ENCODE data around the gene KXD1.
"Not testable (repeated sequence)": the region's sequence is repeated elsewhere in the genome, so short reads cannot be mapped to it uniquely, and the experiment has no call there.

The KXD1 gene

DNA sequence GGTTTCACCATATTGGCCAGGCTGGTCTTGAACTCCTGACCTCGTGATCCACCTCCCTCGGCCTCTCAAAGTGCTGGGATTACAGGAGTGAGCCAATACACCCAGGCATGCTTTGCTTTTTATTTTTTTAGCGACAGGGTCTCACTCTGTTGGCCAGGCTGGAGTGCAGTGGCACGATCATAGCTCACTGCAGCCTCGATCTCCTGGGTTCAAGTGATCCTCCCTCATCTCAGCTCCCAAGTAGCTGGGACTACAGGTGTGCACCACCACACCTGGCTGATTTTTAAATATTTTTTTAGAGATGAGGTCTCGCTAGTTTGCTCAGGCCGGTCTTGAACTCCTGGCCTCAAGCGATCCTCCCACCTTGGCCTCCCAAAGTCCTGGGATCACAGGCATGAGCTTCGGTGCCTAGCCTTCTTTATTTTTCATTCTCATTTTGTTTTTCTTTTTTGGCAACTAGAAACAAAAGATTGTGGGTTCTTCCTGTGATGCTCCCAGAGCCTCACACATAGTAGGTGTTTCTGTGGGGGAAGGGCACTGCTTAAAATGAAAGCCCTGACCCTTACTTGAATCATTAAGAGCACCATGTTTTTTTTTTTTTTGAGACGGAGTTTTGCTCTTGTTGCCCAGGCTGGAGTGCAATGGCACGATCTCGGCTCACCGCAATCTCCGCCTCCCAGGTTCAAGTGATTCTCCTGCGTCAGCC, 43.2 kb downstream of the KXD1 start:
- not testable (repeated sequence) for H3K36me3 ChIP-seq (ENCODE audit: control insufficient read depth, insufficient read depth, low read length)
- WGBS, 2 experiments: 93 to 94% methylated on average over 15 of the region's 15 CpGs

DNA sequence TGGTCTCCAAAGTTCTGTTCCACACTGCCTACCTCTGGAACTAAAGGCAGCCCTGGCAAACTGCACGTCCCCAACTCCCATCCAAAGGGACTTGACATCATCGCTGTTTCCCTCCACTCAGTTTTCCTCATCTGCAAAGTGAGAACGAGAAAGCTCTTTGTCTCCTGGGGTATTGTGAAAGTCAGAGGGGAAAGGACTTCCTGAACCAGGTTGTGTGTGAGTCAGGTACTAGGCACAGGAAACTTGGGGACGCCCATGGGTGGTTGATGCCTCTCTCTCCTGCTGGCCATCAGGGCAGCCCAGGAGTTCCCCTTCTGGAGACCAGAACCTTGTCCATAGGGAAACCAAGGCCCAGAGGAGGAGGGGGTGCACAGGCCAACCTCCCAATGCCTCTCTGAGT, 44.2 kb downstream of the KXD1 start:
- Histone ChIP-seq H3K9me3 (ENCODE audit: control insufficient read depth, low read length) (no peaks in the 10 kb centered on the region), H3K27me3 (ENCODE audit: control insufficient read depth, insufficient read depth, low read length, poor library complexity, severe bottlenecking) (peaks cover 71% of the 10 kb centered on the region), H3K4me1 (ENCODE audit: control insufficient read depth, insufficient read depth, low read length) (peaks cover 8% of the 10 kb centered on the region), H3K27ac (ENCODE audit: insufficient read depth, low read depth, low read length, poor library complexity, severe bottlenecking) (no peak overlapping the region), H3K36me3 (ENCODE audit: control insufficient read depth, insufficient read depth, low read length) (no peaks in the 10 kb centered on the region), H3K4me3 (ENCODE audit: insufficient read depth, low read depth, low read length) (no peak overlapping the region)
- 81 to 83% methylated on average over 4 of the region's 4 CpGs for WGBS, 2 experiments

More for the DNA sequence above, 43.2 kb downstream of the KXD1 start:
- not testable (repeated sequence) for H3K4me1 ChIP-seq (ENCODE audit: control insufficient read depth, insufficient read depth, low read length); H3K4me3 ChIP-seq (ENCODE audit: insufficient read depth, low read depth, low read length); H3K27ac ChIP-seq (ENCODE audit: insufficient read depth, low read depth, low read length, poor library complexity, severe bottlenecking); H3K9me3 ChIP-seq (ENCODE audit: control insufficient read depth, low read length)
- peaks cover 68% of the 10 kb centered on the region for H3K27me3 ChIP-seq (ENCODE audit: control insufficient read depth, insufficient read depth, low read length, poor library complexity, severe bottlenecking)

DNA sequence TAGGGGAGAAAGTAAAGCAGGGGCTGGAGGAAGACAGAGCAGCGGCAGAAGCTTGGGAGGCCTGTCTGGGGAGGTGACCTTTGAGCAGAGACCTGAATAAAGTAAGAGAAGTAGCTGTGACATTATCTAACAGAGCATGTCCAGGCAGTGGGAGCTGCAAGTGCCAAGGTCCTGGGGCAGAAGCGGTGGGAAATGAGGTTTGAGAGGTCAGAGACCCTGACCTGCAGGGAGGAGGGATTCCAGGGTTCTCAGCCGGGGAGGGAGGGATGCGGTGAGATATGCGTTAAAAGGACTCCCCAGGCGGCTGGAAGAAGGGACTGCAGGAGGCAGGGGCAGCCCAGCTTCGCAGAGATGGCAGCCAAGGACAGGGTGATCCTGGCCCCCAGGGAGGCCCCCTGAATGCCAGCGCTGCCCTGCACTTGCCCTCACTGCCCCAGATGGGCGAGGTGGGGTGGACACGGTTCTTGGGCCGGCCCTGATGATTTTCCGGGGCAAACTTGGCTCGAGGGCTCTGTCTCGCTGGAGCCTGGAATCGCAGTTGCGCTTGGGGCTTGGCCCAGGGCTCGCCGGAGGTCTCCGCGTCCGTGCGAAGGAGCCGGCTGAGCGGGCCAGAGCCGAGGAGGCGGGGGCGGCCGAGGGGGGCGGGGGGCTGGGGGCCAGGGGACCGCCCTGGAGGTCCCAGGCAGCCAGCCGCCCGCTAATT, 45.7 kb downstream of the KXD1 start:
- H3K27ac ChIP-seq (ENCODE audit: insufficient read depth, low read depth, low read length, poor library complexity, severe bottlenecking): no peak overlapping the region
- no peak overlapping the region for H3K4me3 ChIP-seq (ENCODE audit: insufficient read depth, low read depth, low read length)
- peaks cover 14% of the 10 kb centered on the region for H3K4me1 ChIP-seq (ENCODE audit: control insufficient read depth, insufficient read depth, low read length)
- 4 to 5% methylated on average over 32 of the region's 32 CpGs for WGBS, 2 experiments
- H3K36me3 ChIP-seq (ENCODE audit: control insufficient read depth, insufficient read depth, low read length): no peaks in the 10 kb centered on the region
- no peaks in the 10 kb centered on the region for H3K9me3 ChIP-seq (ENCODE audit: control insufficient read depth, low read length)
- peaks cover 84% of the 10 kb centered on the region for H3K27me3 ChIP-seq (ENCODE audit: control insufficient read depth, insufficient read depth, low read length, poor library complexity, severe bottlenecking)

DNA sequence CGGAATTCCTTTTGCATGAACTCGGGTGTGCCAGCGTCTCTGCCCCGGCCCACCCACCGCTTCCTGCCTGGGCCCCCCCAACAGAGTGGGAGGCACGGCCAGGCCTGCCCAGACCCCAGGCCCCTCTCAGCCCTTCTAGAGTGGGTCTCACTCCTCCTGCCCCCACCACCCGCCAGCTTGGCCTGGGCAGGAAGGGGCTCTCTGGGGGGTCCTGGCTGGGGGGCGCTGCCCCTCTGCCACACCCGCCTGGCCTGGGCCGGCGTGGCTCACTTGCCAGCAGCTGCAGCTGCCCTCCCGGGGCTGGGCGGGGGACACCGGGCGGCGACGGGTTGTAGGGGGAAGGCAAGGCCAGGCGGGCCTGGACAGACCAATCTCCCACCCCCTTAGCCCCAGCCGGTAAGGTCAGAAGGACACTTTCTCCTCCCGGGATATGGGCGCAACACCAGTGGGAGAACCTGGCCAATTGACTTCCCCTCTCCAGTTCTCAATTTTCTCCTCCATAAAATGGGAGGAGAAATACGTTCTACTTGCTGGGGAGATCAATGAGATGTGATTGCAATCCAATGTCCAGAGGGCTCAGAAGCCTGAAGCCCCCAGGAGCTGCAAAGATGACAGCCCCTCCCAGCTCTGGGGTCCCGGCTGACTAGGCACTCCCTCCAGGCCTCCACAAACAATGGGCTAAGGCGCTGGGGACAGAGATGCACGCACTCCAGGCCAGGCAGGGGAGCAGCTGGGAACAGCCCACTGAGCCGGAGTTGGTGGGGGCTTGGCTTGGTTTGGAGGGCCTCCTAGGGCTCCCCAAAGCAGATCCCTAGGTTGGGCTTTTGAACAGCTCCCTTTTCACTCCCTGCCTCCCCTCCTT, 46.5 kb downstream of the KXD1 start:
- Histone ChIP-seq H3K36me3 (ENCODE audit: control insufficient read depth, insufficient read depth, low read length) (no peaks in the 10 kb centered on the region), H3K9me3 (ENCODE audit: control insufficient read depth, low read length) (no peaks in the 10 kb centered on the region), H3K4me3 (ENCODE audit: insufficient read depth, low read depth, low read length) (peak overlapping the region; percentile 10), H3K27ac (ENCODE audit: insufficient read depth, low read depth, low read length, poor library complexity, severe bottlenecking) (no peak overlapping the region), H3K4me1 (ENCODE audit: control insufficient read depth, insufficient read depth, low read length) (peaks cover 14% of the 10 kb centered on the region), H3K27me3 (ENCODE audit: control insufficient read depth, insufficient read depth, low read length, poor library complexity, severe bottlenecking) (peaks cover 89% of the 10 kb centered on the region)
- 3 to 4% methylated on average over 26 of the region's 26 CpGs for WGBS, 2 experiments

DNA sequence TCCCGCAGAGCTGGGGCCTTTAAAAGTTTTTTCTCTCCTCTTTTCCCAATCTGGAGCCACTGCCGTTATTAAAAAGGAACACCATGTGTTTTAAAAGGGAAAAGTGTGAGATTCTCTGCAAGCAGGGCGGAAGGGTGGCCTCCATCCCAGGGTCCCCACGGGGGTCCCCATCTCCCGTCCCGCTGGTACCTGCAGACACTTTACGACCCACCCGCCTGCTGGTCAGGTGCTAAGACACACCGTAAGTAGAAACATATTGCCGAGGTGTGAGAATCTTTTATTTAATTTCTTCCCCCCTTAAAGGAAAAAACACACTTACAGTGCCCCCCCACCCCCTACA, 47.1 kb downstream of the KXD1 start:
- Histone ChIP-seq H3K4me1 (ENCODE audit: control insufficient read depth, insufficient read depth, low read length) (peaks cover 14% of the 10 kb centered on the region), H3K4me3 (ENCODE audit: insufficient read depth, low read depth, low read length) (no peak overlapping the region), H3K27me3 (ENCODE audit: control insufficient read depth, insufficient read depth, low read length, poor library complexity, severe bottlenecking) (peaks cover 90% of the 10 kb centered on the region), H3K27ac (ENCODE audit: insufficient read depth, low read depth, low read length, poor library complexity, severe bottlenecking) (no peak overlapping the region), H3K36me3 (ENCODE audit: control insufficient read depth, insufficient read depth, low read length) (no peaks in the 10 kb centered on the region), H3K9me3 (ENCODE audit: control insufficient read depth, low read length) (no peaks in the 10 kb centered on the region)
- 12 to 13% methylated on average over 10 of the region's 10 CpGs for WGBS, 2 experiments

DNA sequence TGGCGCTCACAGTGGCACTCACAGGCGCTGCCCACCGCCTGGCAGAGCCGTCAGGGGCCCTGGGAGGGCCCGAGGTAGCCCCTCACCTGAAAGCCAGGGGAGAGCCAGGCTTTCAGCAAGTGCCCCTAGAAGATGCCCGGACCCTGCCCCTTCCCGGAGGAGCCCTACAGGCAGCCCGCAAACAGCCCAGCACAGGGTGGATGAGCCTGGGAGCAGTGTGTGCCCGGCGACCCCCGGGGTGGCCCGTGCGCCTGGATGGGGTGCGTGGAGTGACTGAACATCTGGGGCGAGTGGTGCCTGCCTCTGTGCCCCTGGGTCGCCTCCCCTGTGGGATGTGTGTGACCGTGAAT, 47.5 kb downstream of the KXD1 start:
- Histone ChIP-seq H3K36me3 (ENCODE audit: control insufficient read depth, insufficient read depth, low read length) (no peaks in the 10 kb centered on the region), H3K4me3 (ENCODE audit: insufficient read depth, low read depth, low read length) (no peak overlapping the region), H3K4me1 (ENCODE audit: control insufficient read depth, insufficient read depth, low read length) (peaks cover 17% of the 10 kb centered on the region), H3K9me3 (ENCODE audit: control insufficient read depth, low read length) (no peaks in the 10 kb centered on the region), H3K27ac (ENCODE audit: insufficient read depth, low read depth, low read length, poor library complexity, severe bottlenecking) (no peak overlapping the region), H3K27me3 (ENCODE audit: control insufficient read depth, insufficient read depth, low read length, poor library complexity, severe bottlenecking) (peaks cover 94% of the 10 kb centered on the region)
- whole genome bisulfite sequencing, 2 experiments: 14 to 15% methylated on average over 17 of the region's 17 CpGs

DNA sequence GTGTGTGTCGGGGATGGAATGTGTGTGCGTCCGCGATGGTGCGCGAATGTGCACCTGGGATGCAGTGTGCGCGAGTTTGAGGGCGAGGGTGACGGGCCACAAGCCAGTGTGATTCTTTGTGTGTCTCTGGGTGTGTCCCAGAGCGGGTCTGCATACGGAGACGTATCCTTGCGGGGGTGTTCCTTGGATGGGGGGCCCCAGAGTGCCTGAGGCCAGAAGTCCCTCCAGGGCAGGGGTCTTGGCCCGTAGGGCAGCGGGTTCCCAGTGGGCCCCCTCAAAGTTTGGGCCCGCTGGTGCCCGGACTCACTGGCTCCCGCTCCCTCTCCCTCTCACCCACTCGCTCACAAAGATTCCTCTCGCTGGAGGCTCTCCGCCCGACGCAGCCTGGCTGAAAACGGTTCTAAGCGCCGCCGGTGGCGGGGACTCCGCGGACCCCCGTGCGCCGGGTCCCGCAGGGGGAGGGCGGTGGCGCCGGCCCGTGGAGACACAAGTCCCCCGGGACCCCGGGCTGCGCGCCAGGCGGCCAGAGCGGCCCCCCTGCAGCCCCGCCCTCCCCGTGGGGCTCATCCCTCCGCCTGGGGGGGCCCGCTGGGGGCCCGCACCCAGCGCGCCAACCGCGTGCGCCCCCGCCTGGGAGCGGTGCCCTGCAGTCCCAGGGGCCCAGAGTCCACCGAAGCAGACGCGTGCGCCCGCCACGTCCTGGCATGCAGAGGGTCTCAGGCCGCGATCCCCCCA, 48.0 kb downstream of the KXD1 start:
- Histone ChIP-seq H3K36me3 (ENCODE audit: control insufficient read depth, insufficient read depth, low read length) (no peaks in the 10 kb centered on the region), H3K27ac (ENCODE audit: insufficient read depth, low read depth, low read length, poor library complexity, severe bottlenecking) (no peak overlapping the region), H3K9me3 (ENCODE audit: control insufficient read depth, low read length) (no peaks in the 10 kb centered on the region), H3K27me3 (ENCODE audit: control insufficient read depth, insufficient read depth, low read length, poor library complexity, severe bottlenecking) (peaks cover 98% of the 10 kb centered on the region), H3K4me3 (ENCODE audit: insufficient read depth, low read depth, low read length) (no peak overlapping the region), H3K4me1 (ENCODE audit: control insufficient read depth, insufficient read depth, low read length) (peaks cover 18% of the 10 kb centered on the region)
- 4 to 5% methylated on average over 65 of the region's 65 CpGs for WGBS, 2 experiments

DNA sequence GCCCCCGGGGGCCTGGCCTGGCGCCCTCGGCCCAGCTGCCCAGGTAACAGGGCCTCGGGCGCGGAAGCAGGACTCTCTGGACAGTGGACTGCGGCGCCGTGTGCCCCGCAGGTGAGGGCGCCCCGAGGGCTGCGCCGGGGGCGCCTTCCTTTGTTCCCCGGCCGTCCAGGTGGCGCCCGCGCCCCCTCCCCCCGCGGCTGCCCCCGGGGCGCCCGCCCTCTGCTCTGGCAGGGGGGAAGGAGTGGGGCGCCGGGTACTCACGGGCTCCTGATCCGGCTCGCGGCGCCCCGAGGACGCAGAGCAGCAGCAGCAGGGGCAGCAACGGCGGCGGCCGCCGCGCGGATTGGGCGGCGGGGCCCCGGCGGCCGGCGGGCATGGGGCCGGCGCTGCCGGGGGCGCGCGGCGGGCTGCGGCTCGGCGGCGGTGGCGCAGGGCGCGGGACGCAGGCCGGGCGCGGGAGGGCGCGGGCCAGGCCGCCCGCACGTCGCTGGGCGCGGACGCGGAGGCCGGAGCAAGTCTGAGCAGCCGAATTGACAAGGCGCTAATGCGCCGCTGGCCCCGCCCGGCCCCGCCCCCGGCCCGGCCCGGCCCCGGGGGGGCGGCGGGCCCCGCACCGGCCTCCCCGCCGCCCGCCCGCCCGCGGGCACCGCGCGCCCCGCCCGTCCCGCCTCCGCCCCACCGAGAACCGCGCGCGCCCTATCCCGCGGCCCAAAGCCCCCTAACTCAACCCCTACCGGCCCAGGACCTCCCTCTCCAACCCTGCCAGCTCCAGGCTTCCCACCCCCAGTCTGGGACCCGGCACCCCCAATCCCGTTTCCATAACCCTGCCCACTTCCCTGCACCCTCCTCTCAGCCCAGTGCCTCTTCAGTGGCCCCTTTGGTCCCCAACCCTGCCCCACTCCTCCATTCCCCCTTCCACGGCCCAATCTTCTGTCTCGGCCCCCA, 48.9 kb downstream of the KXD1 start, which contains the start of gene CRLF1:
Gene CRLF1, minus strand, starts transcription at position 519 of the 945 bp plus-strand sequence. Its CDS starts 143 bp downstream, at position 376.
- Histone ChIP-seq H3K36me3 (ENCODE audit: control insufficient read depth, insufficient read depth, low read length) (no peaks in the 10 kb centered on the region), H3K4me3 (ENCODE audit: insufficient read depth, low read depth, low read length) (no peak within 1 kb of the TSS), H3K27me3 (ENCODE audit: control insufficient read depth, insufficient read depth, low read length, poor library complexity, severe bottlenecking) (peaks cover 98% of the 10 kb centered on the region), H3K4me1 (ENCODE audit: control insufficient read depth, insufficient read depth, low read length) (peaks cover 25% of the 10 kb centered on the region), H3K27ac (ENCODE audit: insufficient read depth, low read depth, low read length, poor library complexity, severe bottlenecking) (no peak within 1 kb of the TSS), H3K9me3 (ENCODE audit: control insufficient read depth, low read length) (no peaks in the 10 kb centered on the region)
- WGBS, 2 experiments: 1% methylated on average over 114 to 115 of the region's 116 CpGs
